ENCODE data around the gene DNASE1L1. TPM values are rescaled to one million over a fixed set of nuclear protein-coding genes. Genes with fewer than 3 reads are reported as not detected.
"Not testable (repeated sequence)": the region's sequence is repeated elsewhere in the genome, so short reads cannot be mapped to it uniquely, and the experiment has no call there.

DNASE1L1 gene
- total RNA-seq, 2 donors from 2014 or later: 23.4 to 26.8 TPM

DNA sequence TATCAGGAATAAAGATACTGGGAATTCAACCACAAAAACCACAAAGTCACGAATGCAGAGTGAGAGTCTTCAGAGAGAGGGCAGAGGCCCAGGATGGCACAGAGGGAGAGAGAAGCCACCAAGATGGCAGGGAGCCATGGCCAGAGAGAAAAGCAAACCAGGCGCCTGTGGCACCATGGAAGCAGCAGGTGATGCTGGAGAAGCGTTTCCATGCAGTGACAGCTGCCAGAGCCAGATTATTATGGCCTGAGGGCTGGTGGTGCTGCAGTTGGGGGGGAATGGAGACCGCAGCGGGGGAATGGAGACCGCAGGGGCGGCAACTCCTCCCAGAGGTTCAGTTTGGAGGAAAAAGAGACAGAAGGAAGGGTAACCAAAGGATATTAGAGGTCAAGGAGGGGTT, 8.1 kb upstream of the DNASE1L1 start:
- intact Hi-C loops (cut with DNase I, micrococcal nuclease): no loop called here
- ATAC-seq: no peak
- no peak for DNase-seq

DNA sequence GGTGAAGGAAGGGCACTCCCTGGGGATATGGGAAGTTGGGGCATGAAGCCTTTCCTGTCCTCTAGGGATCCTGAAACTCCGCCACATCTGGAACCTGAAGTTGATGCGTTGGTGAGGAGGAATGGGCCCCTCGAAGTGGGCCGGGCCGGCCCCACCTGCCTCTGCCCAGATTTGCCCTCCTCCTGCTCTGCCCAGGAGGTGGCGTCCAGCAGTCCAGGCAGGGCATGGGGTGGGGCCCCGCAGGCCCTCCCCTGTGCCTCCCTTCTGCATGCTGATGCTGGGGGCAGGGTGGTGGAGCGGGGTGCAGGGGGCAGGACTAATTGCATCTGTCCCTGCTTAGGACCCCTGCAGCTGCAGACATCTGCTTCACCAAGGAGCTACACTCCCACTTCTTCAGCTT, 4.1 kb upstream of the DNASE1L1 start:
- intact Hi-C loops (cut with DNase I, micrococcal nuclease): no loop called here
- DNase-seq: no peak
- no peak for ATAC-seq

DNA sequence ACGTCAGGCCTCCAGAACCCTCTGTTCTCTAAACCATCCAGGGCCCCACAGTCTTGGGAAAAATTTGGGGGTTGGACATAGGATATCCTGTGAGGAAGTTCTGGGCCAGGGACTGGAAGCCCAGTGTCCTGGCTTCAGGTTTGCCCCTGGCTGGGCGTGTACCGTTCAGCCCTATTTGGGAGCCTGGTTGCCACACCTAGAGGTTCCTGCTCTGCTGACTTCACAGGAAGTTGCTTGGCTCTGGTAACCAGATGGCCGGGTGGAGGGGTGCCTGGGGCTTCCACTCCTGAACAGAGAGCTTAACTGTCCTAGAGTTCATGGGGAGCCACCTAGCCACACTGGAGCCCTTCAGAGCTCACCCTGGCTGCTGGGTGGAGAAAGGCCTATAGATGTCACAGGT, 3.4 kb upstream of the DNASE1L1 start:
- intact Hi-C loops (cut with DNase I, micrococcal nuclease): no loop called here
- DNase-seq (peak; percentile 47 to 55), ATAC-seq (peak; percentile 27)

DNA sequence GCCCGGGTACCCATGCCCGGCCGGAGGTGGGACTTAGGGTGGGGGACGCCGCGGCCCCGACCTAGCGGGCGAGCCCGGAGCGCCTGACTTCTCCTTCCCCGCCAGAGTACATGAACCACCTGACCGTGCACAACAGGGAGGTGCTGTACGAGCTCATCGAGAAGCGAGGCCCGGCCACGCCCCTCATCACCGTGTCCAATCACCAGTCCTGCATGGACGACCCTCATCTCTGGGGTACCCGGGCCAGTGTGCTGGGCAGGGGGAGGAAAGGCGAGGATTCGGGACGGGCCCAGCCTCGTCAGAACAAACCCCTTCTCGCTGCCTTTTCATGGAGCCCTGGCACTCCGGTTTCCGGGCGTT, 2.9 kb upstream of the DNASE1L1 start:
- intact Hi-C loops (cut with DNase I, micrococcal nuclease): no loop called here
- peak; percentile 69 for ATAC-seq

DNA sequence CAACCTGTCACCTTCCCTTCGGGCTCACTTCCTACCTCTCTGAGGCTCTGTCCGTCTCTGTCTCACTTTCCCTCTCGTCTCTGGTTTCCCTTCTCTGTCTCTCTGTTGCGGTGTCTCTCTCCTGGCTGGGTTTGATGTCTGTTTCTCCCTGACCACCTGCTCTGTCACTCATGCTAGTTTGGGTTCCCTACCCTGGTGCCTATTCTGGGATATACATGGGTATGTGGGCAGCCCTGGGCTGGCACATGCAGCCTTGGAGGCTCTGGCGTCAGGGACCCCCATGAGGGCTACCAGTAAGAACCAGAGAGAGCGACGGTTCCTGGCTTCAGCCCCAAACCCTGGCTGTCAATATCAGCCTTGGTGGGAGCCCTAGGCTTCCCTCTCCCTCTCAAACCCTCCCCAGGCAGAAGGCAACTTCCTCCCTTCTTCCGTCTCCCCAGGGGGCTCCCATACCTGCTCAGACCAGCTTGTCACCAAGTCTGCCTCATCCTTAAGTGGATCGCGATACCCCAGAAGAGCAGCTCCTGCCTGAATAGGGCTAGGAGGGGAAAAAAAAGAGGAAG, 314 bp downstream of the DNASE1L1 start:
- ATAC-seq: no peak
- DNase-seq: no peak
- intact Hi-C loops (cut with DNase I, micrococcal nuclease): no loop called here

More for the DNA sequence above, 2.9 kb upstream of the DNASE1L1 start:
- peak; percentile 80 to 84 for DNase-seq

DNA sequence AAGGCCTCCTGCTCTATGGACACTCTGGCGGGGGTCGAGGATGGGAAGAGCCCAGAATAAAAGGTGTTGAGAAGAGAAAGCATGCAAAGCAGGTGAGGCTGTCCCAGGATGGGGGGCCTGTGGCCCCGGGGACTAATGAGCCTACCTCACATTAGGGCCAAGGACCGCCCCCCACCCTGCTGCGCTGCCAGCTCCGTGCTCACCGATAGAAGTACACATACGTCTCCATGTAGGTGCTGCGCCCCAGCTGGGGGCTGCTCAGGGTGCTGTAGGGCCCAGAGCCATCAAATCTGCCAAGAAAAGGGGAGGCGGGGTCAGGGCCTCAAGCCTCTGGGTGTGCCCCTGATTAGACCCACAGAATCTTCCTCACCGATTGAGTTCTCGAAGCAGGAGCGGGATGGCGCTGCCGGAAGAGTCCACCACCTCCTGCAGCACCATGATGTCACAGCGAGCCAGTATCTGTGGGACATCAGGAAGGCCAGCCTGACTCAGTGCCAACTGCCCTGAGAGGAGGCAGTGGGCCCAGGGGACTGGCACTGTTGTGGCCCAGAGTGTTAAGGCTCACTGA, 4.3 kb downstream of the DNASE1L1 start:
- no peak for DNase-seq
- no peak for ATAC-seq
- intact Hi-C loops (cut with DNase I, micrococcal nuclease): no loop called here

DNA sequence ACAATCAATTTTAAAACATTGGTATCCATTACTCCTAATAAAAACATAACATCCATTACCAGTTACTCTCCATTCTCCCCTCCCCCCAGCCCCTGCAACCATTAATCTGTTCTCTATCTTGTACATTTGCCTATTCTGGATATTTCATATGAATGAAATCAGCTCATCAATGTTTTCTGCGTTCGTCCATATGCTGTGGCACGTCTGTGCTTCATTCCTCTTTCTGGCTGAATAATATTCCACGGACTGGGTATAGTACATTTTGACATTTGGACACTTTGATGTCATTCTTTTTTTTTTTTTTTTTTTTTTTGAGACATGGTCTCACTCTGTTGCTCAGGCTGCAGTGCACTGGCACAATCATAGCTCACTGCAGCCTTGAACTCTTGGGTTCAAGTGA, 5.2 kb downstream of the DNASE1L1 start:
- intact Hi-C loops (cut with DNase I, micrococcal nuclease): no loop called here
- no peak for DNase-seq
- ATAC-seq: no peak

DNA sequence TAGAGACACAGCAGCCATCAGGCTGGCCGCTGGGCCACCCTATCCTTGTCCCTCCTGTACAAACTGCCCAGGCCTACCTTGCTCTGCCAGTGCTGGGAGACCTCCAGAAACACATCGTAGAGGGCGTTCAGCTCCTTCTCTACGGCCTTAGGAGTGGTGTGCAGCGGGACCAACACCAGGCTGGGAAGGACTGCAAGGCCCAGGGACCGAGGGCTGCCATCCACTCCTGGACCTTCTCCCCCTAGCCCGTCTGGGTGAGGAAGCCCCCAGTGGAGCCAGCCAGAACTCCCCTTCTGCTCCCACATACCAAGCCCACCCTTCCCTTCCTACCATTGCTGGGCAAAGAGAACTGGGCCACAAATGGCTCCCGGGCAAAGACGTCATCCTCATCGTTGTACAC, 5.9 kb downstream of the DNASE1L1 start:
- DNase-seq: no peak
- no peak for ATAC-seq
- intact Hi-C loops (cut with DNase I, micrococcal nuclease): no loop called here

DNA sequence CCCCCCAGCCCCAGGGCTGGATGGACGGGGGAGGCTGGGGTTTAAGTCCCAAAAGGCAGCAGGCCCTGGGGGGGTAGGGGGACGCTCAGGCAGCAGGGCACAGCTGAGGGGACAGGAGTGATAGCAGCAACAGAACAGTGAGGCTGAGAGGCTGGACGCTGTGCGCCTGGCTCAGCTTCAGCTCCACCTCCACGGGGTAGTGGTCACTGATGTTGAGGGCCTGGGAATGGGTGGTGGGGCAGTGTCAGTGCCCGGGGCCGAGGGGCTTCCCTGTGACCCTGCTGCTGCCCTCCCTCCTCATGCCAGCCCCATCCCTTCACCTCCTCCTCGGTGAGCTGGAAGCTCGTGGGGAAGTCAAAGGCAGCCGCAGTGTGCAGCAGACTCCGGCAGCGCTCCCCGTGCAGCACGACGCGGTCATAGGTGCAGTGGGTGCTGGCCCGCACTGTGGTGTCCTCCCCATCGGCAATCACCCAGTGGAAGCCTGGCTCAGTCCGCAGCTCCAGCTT, 6.4 kb downstream of the DNASE1L1 start:
- DNase-seq: no peak
- intact Hi-C loops (cut with DNase I, micrococcal nuclease): no loop called here
- no peak for ATAC-seq

DNA sequence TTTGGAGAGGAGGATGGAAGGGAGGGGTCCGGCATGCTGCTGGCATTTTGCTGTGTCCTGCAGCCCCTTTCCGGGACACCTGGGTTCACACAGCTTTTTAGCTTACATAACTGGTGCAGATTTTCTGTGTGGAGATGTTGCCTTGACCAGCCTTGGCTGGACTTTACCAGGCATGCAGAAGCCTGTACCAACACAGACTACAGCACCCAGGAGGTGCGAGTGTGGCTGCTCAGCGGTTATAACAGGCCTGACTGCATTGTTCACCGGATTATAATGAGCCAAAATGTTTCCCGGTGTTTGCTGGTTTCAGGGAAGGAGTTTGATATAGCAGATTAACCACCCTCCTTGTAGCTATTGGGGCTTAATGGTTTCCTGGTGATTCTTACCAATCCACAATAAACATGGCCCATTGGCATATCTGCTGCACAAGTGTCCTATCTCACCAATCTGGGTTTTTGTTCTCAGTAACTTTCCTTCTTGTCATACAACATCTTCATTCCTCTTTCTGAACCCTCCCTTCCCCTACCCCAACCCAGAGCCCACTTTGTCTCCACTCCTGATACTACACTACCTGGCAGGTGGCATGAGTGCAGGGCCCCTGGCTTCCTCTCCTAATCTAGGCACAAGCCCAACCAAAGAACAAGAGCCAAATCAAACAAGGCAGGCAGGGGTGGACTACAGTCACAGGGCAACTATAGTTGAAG, 7.0 kb downstream of the DNASE1L1 start:
- DNase-seq (no peak), ATAC-seq (no peak)
- intact Hi-C loops (cut with DNase I, micrococcal nuclease): no loop called here

DNA sequence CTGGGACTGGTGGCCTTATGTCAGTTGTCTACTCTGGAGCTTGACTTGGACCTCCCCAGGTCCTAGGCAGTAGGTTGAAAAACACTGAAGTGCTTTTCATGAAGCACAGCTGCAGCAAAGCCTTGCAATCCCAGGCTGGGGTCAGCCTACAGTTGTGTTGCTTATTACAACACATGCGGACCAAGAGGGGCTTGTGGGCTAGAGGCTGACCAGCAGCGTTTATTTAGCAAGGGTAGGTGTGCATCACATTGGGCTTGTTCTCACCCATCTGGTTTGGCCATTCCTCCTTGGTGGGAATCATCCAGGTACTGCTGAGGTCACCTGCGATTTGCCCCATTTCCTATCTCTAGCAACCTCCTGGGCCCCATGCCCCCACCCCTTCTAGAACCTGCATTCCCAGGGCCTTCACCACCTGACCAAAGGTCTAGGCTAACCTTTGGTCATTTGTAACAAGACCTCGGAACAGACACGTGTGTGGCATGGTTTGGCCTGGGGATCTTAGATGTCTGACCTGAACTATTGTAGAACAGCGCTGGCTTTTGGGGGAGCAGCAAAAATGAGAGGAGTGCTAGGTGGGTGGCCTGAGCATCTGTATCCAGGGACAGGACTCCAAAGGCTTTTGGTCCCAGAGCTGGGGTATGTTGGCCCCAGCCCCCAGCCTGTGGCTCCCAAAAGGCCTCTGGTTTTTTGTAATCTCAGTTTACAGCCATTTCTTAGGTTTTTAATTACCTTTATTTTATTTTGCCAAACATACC, 7.8 kb downstream of the DNASE1L1 start:
- ATAC-seq: no peak
- DNase-seq: no peak
- intact Hi-C loops (cut with DNase I, micrococcal nuclease): no loop called here

DNA sequence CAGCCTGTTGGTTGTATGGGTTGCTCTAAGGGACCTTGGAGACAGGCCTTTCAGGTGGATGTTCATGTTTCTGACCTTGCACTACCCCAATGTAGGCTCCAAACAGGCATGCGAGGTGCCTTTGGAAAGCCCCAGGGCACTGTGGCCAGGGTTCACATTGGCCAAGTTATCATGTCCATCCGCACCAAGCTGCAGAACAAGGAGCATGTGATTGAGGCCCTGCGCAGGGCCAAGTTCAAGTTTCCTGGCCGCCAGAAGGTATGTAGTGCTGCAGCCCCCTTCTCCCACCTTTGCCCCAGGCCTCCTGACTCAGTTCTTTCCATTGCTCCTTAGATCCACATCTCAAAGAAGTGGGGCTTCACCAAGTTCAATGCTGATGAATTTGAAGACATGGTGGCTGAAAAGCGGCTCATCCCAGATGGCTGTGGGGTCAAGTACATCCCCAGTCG, 8.7 kb downstream of the DNASE1L1 start:
- DNase-seq; intact Hi-C loops (cut with DNase I, micrococcal nuclease); ATAC-seq: not testable (repeated sequence)

DNA sequence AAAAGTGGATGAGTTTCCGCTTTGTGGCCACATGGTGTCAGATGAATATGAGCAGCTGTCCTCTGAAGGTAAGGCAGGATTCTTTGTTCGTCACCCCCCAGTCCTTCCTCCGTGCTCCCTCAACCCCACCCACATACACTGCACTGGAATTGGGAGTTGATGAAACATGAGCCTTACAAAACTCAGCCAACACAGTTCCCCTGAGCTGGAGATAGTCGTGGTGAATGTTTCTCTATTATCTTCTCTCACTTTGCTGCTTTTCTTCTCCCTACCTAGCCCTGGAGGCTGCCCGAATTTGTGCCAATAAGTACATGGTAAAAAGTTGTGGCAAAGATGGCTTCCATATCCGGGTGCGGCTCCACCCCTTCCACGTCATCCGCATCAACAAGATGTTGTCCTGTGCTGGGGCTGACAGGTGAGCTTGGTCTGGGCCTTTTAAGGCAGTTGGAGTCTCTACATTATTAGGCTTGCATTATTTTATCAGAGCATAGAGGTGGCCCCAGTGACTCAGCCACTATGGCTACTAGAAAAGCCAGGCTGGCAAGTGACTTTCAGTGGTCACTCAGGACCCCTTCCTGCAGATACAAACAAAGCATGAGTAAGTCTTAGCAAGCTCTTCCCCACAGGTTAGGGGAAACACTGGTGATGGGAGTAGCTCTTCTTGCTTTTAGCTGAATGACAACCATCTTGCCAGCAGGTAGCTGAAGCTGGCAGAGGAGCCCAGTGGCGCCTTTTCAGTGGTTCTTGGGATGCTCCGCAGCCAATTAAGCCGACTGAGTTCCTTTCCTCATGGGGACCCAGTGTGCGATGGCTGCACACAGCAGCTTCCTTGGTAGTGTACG, 9.3 kb downstream of the DNASE1L1 start:
- no peak for DNase-seq
- intact Hi-C loops (cut with DNase I, micrococcal nuclease): no loop called here
- ATAC-seq: no peak

DNA sequence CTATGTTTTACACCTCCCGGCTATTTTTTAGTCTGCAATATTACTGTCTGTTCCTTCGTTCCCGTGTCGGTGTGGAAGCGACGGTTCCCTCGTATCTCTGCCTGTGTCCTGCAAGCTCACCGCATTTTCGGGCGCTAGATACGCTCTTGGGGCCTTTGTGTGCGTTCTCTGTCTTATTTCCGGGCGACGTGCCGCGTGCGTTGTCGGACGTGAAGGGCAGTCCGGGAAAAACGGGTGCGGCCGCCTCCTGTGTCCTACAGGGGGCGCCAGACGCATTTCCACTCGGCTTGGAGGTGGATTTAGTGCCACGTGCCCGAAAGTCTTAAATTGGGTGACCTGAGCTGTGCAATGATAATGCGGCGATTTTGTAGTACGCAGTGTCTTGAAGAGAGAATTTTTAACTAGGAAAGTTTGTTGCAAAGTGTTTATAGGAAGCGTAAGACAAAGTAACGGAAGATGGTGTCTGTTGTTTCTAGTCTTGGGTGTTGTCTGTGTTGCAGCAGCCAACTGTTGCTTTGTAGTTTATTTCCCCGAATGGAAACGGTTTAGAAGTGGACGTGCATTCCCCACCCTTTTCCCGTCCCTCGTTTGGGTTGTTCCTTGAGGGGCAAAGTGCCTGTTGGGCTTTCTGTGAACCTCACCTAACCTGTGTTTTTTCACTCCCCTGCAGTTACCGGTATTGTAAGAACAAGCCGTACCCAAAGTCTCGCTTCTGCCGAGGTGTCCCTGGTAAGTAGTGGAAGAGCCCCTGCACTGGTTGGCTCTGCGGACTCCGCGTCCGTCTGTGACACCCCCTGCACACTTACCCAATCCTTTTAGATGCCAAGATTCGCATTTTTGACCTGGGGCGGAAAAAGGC, 10.2 kb downstream of the DNASE1L1 start:
- intact Hi-C loops (cut with DNase I, micrococcal nuclease): no loop called here
- ATAC-seq (peak; percentile 61), DNase-seq (peak; percentile 82 to 86)

DNA sequence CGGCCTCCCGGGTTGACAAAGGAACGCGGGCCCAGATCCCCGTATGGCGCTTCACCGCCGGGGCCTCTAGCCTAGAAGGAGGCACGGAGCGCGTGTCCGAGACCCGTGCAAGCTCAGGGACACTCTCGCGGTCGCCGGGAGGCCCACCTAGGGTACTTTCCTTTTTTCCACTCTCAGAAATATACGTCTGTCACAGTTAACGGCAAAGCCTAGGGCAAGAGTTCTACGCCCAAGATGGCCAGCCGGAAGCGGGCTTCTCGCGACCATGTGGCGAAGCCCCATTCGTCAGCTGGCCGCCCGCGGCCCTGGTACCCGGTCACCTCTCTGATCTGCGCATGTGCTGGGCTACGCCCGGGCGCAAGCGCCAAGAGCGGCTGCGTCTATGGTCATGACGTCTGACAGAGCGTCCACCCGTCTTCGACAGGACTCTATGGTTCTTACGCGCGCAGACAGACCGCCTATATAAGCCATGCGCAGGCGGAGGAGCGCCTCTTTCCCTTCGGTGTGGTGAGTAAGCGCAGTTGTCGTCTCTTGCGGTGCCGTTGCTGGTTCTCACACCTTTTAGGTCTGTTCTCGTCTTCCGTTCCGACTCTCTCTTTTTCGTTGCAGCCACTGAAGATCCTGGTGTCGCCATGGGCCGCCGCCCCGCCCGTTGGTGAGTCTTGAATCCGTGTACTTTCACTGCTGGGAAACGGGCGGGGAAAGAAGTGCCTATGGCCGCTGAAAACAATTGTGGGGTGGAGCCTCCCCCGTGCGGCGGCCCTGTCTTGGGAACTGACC, 11.0 kb downstream of the DNASE1L1 start, which contains the start of gene RPL10:
Gene RPL10 (plus strand): TSS at position 490 of the 780 bp plus-strand sequence. CDS start 143 bp downstream, at position 633.
- intact Hi-C loops (cut with DNase I, micrococcal nuclease): no loop called here
- ATAC-seq: peak; percentile 83
- DNase-seq: peak; percentile 91 to 96

DNA sequence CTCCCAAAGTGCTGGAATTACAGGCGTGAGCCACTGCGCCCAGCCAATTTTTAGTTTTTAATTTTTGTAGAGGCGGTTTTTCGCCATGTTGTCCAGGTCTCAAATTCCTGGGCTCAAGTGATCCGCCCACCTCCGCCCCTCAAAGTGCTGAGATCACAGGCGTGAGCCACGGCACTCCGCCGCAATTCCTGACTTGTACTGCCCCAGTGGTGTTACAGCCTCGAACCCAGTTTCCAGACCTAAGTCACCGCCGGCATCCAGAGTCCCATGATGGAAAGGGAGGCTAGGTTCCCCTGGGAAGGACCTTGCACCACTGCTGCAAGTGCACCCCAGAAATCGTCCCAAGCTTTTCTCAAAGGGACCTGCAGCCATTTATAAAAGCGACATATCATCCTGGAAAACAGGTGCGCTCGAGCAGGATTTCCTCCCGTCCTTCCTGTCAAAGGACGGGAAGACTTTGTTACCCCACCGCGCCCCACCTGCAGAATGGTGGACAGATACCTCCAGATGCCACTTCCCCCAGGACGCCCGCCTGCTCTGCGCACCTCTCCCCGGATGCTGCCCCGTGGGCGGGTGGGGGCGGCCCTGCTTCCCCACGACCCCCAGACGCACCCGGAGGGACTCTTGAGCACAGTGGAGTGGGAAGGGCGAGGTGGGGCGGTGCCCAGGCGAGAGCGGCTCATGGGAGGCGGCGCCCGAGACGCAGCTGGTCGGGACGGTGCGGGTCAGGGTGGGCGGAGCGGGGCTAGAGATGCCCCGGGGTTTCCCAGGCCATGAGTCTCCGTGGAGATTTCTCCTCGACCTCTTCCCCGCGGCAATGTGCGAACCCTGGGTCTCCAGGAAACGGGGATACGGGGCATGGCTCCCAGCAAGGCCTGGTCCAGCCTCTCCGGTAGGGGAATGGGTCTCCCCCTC, 11.8 kb downstream of the DNASE1L1 start:
- ATAC-seq (peak; percentile 77), DNase-seq (peak; percentile 84)
- intact Hi-C loops (cut with DNase I, micrococcal nuclease): no loop called here

Data from left colon (tissue), 2 donors.